Choroid plexus epithelial cell (primary cell): ENCODE data around the gene ALPI.
"Not testable (repeated sequence)": the region's sequence is repeated elsewhere in the genome, so short reads cannot be mapped to it uniquely, and the experiment has no call there.

Source experiments
- DNase-seq: peaks from one replicate; pipeline ENCODE4 v3.0.0-alpha.2; 2010; ENCODE audit warnings: low read depth
- H3K4me3 ChIP-seq: 2 replicates; pipeline ENCODE4 v1.5.1; 2011; ENCODE audit warnings: low read depth, mild to moderate bottlenecking, control low read depth, low read length, moderate library complexity
- TF ChIP-seq, protein P1 (sequence below): conservative IDR thresholded peaks from 2 replicates; pipeline ENCODE4 v1.5.1; 2011; ENCODE audit warnings: low read depth, mild to moderate bottlenecking, control low read depth, inconsistent platforms, low read length, moderate library complexity

ALPI gene

DNA sequence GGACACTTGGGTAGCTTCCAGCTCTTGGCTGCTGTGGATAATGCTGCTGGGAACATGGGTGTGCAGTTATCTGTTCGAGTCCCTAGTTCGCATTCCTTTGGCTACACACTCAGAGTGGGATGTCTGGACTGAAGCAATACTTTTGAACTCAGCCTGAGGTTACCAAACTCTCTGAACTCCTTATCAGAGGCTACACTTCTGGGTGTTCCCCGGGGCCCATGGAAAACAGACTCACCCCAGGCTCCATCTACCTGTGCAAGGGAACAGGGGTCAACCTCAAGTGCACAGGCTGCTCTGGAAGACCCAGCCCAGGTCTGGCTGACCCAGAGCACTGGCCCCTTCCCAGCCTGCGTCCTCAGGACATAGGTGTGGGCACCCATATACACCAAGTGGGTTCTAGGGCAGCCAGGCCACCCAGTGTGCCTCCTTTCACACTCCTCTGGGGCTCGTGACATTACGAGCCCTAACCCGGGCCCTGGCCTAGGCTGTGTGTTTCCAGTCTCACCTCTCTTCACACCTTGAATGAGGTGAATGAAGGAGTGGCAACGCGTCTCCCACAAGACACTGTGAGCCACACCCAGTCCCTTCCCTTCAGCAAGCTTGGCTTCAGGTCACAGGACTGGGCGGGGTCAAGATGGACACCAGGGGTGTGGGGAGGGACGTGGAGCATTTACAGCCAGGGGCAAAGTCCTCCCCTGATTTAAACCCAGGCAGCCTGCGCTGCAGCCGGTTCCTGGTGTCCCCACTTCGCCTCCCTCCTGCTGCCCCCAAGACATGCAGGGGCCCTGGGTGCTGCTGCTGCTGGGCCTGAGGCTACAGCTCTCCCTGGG is at the start of gene ALPI:
Gene ALPI (plus strand): TSS at position 728 of the 830 bp plus-strand sequence. CDS start 47 bp downstream, at position 775.
- TF ChIP-seq, protein P1, sequence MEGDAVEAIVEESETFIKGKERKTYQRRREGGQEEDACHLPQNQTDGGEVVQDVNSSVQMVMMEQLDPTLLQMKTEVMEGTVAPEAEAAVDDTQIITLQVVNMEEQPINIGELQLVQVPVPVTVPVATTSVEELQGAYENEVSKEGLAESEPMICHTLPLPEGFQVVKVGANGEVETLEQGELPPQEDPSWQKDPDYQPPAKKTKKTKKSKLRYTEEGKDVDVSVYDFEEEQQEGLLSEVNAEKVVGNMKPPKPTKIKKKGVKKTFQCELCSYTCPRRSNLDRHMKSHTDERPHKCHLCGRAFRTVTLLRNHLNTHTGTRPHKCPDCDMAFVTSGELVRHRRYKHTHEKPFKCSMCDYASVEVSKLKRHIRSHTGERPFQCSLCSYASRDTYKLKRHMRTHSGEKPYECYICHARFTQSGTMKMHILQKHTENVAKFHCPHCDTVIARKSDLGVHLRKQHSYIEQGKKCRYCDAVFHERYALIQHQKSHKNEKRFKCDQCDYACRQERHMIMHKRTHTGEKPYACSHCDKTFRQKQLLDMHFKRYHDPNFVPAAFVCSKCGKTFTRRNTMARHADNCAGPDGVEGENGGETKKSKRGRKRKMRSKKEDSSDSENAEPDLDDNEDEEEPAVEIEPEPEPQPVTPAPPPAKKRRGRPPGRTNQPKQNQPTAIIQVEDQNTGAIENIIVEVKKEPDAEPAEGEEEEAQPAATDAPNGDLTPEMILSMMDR, result no peak
- H3K4me3 ChIP-seq, result no peak within 1 kb of the TSS
- no peak for DNase-seq

DNA sequence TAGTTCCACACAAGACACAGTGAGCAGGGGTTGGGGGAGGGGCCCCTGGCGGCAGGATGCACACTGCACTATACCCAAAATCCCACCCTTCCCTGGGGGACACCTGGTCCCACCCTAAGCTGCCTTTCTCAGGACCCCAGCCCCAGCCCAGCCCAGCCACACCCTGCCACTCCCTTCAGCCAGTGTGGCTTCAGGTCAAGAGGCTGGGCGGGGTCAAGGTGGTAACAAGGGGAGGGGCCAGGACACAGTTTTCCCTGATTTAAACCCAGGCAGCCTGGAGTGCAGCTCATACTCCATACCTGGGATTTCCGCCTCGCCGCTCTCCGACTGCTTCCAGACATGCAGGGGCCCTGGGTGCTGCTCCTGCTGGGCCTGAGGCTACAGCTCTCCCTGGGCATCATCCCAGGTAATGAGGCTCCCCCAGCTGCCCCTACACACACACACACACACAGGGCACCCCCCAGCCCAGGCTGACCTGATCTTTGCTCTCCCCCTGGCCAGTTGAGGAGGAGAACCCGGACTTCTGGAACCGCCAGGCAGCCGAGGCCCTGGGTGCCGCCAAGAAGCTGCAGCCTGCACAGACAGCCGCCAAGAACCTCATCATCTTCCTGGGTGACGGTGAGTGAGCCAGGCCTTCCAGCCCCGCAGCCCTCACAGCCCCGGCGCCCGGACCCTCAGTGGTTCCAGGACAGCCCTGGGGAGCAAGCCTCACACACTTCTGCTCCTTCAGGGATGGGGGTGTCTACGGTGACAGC is 49.2 kb upstream of the ALPI start, which contains the start of gene ALPG:
Gene ALPG (plus strand): TSS at position 289 of the 755 bp plus-strand sequence. CDS start 51 bp downstream, at position 340.
- DNase-seq, result no peak
- TF ChIP-seq, protein P1, result no peak
- no peak within 1 kb of the TSS for H3K4me3 ChIP-seq

- not testable (repeated sequence) for H3K4me3 ChIP-seq, DNase-seq
Observed at GRCh38 chr2:232407428-232408150, 48.4 kb upstream of the ALPI start.

GRCh38 chr2:232408269-232408668 is 47.7 kb upstream of the ALPI start:
- H3K4me3 ChIP-seq, DNase-seq: not testable (repeated sequence)

- H3K4me3 ChIP-seq, DNase-seq: not testable (repeated sequence)
Observed at GRCh38 chr2:232409617-232410016, 46.3 kb upstream of the ALPI start.

DNA sequence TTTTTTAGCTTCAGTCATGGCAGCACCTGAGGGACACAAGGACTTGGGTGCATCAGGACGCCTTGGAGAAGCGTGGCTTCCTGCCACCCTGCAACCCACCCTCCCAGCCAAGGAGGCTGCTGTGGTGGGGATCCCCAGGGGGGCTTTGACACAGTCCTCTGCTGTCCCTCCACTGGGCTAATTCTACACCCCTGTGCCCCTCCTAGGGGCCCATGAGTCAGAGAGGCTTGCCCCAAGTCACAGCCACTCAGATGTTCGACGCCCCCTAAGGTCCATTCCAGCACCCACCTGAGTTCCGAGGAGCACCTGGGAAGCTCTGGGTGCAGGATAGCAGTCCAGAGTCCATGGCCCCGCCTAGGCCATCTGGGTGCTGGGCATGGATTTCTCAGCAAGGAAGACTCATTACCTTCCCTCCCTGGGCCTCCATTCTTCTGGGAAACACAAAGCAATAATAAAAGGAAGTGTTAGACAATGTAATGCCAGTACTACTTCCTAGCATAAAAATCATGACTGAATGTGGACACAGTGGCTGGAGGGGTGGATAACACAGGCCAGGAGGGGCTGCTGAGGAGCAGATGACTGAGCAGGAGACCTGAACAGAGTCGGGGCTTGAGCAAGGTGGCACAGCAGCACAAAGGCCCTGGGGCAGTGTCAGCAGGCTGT is 45.6 kb upstream of the ALPI start:
- TF ChIP-seq, protein P1, result no peak
- DNase-seq, result no peak
- H3K4me3 ChIP-seq, result no peak overlapping the region

- TF ChIP-seq, protein P1, result no peak
- H3K4me3 ChIP-seq, result no peak overlapping the region
- DNase-seq, result no peak
Observed at GRCh38 chr2:232411901-232412629, 43.9 kb upstream of the ALPI start.
